Cardiac muscle cell (in vitro differentiated cells and primary cell): ENCODE measurements around the gene SLC27A5. TPM values are rescaled to one million over a fixed set of nuclear protein-coding genes. Genes with fewer than 3 reads are reported as not detected.

Experiments
- polyA plus RNA-seq: library from polyadenylated mRNA; unstranded; fragments of >200 nt; fragmentation: Nextera tagmentation; extraction: Ambion mirVana; gene quantifications from 2 replicates; pipeline ENCODE4 v1.2.1, GENCODE V29; 2016
- total RNA-seq: library from RNA; depleted of rRNA; stranded (reverse); fragments of >200 nt; gene quantifications from 2 replicates; pipeline ENCODE4 v1.2.3, GENCODE V29; 2016

SLC27A5 gene
- total and polyA plus RNA-seq, 2 experiments from 2014 or later: 22.5 to 23.9 TPM

Other genes starting within 250 kb of the SLC27A5 start
- 11.3 and 14.7 TPM in 2 replicates for gene ZNF8, start 233.0 kb downstream of the SLC27A5 start, total RNA-seq
- 2.2 and 2.7 TPM in 2 replicates for gene ZNF8, start 233.0 kb downstream of the SLC27A5 start, polyA plus RNA-seq
- 64.3 and 92.4 TPM in 2 replicates for gene ERVK3-1, start 206.6 kb downstream of the SLC27A5 start, total RNA-seq
- 62.8 and 62.9 TPM in 2 replicates for gene ERVK3-1, start 206.6 kb downstream of the SLC27A5 start, polyA plus RNA-seq
- 2.4 and 2.5 TPM in 2 replicates for gene ZSCAN22, start 185.0 kb downstream of the SLC27A5 start, total RNA-seq
- gene ZSCAN22, start 185.0 kb downstream of the SLC27A5 start, polyA plus RNA-seq: 3.7 and 4.2 TPM in 2 replicates
- gene A1BG, start 158.5 kb downstream of the SLC27A5 start, total RNA-seq: 75.0 and 138 TPM in 2 replicates
- gene A1BG, start 158.5 kb downstream of the SLC27A5 start, polyA plus RNA-seq: 45.9 and 56.5 TPM in 2 replicates
- gene ZNF497, start 149.2 kb downstream of the SLC27A5 start, total RNA-seq: 5.9 and 7.6 TPM in 2 replicates
- 5.8 and 6.8 TPM in 2 replicates for gene ZNF497, start 149.2 kb downstream of the SLC27A5 start, polyA plus RNA-seq
- gene ZNF837, start 131.0 kb downstream of the SLC27A5 start, total RNA-seq: 9.1 and 12.6 TPM in 2 replicates
- 7.6 and 8.9 TPM in 2 replicates for gene ZNF837, start 131.0 kb downstream of the SLC27A5 start, polyA plus RNA-seq
- 1,551 and 1,738 TPM in 2 replicates for gene RPS5, start 124.7 kb downstream of the SLC27A5 start, total RNA-seq
- gene RPS5, start 124.7 kb downstream of the SLC27A5 start, polyA plus RNA-seq: 643 and 656 TPM in 2 replicates
- gene RNF225, start 116.3 kb downstream of the SLC27A5 start, total RNA-seq: 3.1 TPM in 1 of 2 replicates, not detected in the other
- not detected in 2 replicates for gene RNF225, start 116.3 kb downstream of the SLC27A5 start, polyA plus RNA-seq
- gene ZNF584, start 103.3 kb downstream of the SLC27A5 start, total RNA-seq: 15.6 and 37.9 TPM in 2 replicates
- gene ZNF584, start 103.3 kb downstream of the SLC27A5 start, polyA plus RNA-seq: 16.0 and 18.6 TPM in 2 replicates
- not detected in 2 replicates for gene ZNF132, start 71.8 kb downstream of the SLC27A5 start, total RNA-seq
- gene ZNF132, start 71.8 kb downstream of the SLC27A5 start, polyA plus RNA-seq: 1.1 and 1.4 TPM in 2 replicates
- gene ZNF324B, start 60.4 kb downstream of the SLC27A5 start, total RNA-seq: 10.3 and 19.0 TPM in 2 replicates
- 3.4 and 5.0 TPM in 2 replicates for gene ZNF324B, start 60.4 kb downstream of the SLC27A5 start, polyA plus RNA-seq
- gene ZNF324, start 44.9 kb downstream of the SLC27A5 start, total RNA-seq: 24.7 and 27.8 TPM in 2 replicates
- 15.7 and 18.8 TPM in 2 replicates for gene ZNF324, start 44.9 kb downstream of the SLC27A5 start, polyA plus RNA-seq
- gene ZNF446, start 35.6 kb downstream of the SLC27A5 start, total RNA-seq: 29.0 and 41.1 TPM in 2 replicates
- gene ZNF446, start 35.6 kb downstream of the SLC27A5 start, polyA plus RNA-seq: 16.3 and 20.5 TPM in 2 replicates
- 22.8 and 26.3 TPM in 2 replicates for gene ZBTB45, start 7.8 kb upstream of the SLC27A5 start, total RNA-seq
- 29.4 and 34.6 TPM in 2 replicates for gene ZBTB45, start 7.8 kb upstream of the SLC27A5 start, polyA plus RNA-seq
- gene TRIM28, start 32.1 kb upstream of the SLC27A5 start, total RNA-seq: 563 and 650 TPM in 2 replicates
- 303 and 343 TPM in 2 replicates for gene TRIM28, start 32.1 kb upstream of the SLC27A5 start, polyA plus RNA-seq
- gene CHMP2A, start 43.1 kb upstream of the SLC27A5 start, total RNA-seq: 223 and 265 TPM in 2 replicates
- gene CHMP2A, start 43.1 kb upstream of the SLC27A5 start, polyA plus RNA-seq: 247 and 319 TPM in 2 replicates
- 70.8 and 79.0 TPM in 2 replicates for gene UBE2M, start 46.6 kb upstream of the SLC27A5 start, total RNA-seq
- 169 and 177 TPM in 2 replicates for gene UBE2M, start 46.6 kb upstream of the SLC27A5 start, polyA plus RNA-seq
- 51.1 TPM in 2 replicates for gene MZF1, start 61.3 kb upstream of the SLC27A5 start, total RNA-seq
- 25.1 and 34.7 TPM in 2 replicates for gene MZF1, start 61.3 kb upstream of the SLC27A5 start, polyA plus RNA-seq